ENCODE results near the gene SLC22A17.

Gene SLC22A17

GRCh38 chr14:23302290-23303225 lies 50.1 kb downstream of the SLC22A17 start, which contains the start of gene PPP1R3E:
Gene PPP1R3E, minus strand, starts transcription at chr14:23302859. Its CDS starts 283 bp downstream, at chr14:23302576.
- peak; percentile 90 for DNase-seq

- DNase-seq: no peak
These were observed 50.8 kb downstream of the SLC22A17 start for GRCh38 chr14:23301969-23302289.

- peak; percentile 98 for DNase-seq
These were observed 51.3 kb downstream of the SLC22A17 start for GRCh38 chr14:23301288-23301968.

- no peak for DNase-seq
These were observed 51.9 kb downstream of the SLC22A17 start for GRCh38 chr14:23300687-23301223.

DNA sequence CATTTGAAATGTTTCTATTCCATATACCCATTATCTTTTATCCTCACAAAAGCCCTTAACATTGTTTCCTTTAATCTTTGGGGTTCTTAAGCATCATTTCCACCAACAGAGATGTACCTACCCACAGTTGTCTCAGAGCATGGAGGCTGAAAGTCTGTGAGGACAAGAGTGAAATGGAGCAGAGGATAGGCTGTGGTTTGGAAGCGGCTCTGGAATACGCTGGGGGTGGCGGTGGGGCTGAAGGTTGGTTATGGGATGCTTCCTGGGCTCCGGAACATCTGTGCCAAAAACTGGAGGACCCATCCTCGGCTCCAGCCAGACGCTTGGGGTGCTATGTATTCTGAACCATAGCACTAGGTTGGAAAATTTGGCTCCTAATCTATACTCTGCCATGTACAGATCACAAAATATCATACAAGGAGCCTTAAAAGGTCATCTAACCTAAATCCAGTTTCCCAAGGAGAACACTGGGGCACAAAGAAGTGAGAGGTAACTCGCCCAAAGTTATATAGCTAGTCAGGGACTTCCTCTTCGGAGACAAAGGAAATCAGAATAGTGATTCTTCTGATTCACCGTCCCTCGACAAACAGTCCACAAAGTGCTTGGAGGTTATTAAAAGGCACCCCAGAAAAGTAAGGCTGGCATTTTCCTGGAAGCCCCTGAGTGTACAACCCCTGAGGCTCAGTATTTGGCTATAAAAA lies 52.6 kb downstream of the SLC22A17 start:
- no peak for DNase-seq

DNA sequence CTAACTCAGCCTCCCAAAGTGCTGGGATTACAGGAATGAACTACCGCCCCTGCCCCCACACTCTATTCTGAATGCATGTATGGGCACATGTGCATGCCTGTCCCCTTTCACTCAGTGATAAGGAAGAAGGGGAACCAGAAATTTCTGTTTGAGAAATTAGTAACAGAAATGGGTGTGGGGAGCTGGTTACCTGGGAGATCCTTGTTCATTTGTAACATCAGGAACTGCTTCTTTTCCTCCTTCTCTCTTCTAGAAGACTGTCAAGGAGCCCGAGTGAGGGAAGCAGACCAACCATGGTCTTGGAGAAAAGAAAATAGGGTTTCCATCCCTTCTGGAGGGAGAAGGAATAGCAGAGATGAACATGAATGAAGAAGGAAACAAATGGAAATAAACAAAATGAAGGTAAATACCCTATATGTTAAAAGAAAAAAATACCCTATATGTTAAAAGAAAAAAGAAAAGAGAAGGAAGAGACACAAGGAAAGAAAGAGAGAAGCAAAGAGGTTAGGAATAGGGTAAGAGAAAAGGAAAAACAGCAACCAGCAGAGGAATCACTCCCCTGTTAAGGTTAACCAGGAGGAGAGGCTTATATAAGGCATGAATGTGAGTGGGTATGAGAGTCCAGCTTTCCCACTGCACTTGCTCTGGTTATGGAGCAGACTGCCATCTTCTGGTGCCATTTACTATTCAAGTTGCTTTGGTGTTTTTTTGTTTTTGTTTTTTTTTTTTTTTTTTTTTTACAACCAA lies 53.3 kb downstream of the SLC22A17 start:
- DNase-seq: no peak

- DNase-seq: no peak
These were observed 54.9 kb downstream of the SLC22A17 start for GRCh38 chr14:23297611-23298277.

DNA sequence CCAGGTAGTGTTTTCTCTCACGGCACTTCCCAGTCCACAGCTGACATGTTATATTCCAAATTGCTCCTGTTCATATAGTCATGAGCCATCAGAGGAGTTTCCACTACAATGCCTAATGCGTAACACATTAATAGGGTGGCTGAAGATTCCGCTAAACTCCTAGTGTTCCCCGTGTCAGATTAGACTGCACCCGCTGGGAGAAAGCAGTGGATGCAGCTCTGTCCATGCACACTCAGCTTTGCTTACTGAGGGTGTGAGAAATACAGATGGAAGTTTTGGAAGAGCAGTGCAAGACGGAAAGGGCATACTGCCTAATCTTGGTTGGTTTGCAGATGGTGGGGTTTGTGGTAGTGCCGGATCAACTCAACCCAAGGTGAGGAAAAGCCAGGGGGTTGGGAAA lies 55.6 kb downstream of the SLC22A17 start:
- DNase-seq: no peak
